AG04450 (cell line): ENCODE data around the gene RAD23B. TPM values are rescaled to one million over a fixed set of nuclear protein-coding genes. Genes with fewer than 3 reads are reported as not detected.

Experiments
- CTCF ChIA-PET: fragments of 300-600, 350-600 bp; formaldehyde crosslinking; extraction: SDS; loops from one replicate; lab custom pipeline; 2022; ENCODE audit warnings: antibody characterized with exemption, inconsistent platforms; lab: Charles Lee
- POLR2A ChIA-PET: fragments of 350-600 bp; formaldehyde crosslinking; extraction: SDS; loops from one replicate; lab custom pipeline; 2021; ENCODE audit warnings: antibody characterized with exemption, inconsistent platforms; lab: Yijun Ruan, JAX
- DNase-seq: peaks from one replicate; pipeline ENCODE4 v3.0.0-alpha.2; 2011; ENCODE audit warnings: low read depth, low spot score
- H3K27ac ChIP-seq: one replicate; pipeline ENCODE4 v1.5.1; 2012; ENCODE audit warnings: low read depth, low read length, control low read depth
- H3K27me3 ChIP-seq: one replicate; pipeline ENCODE4 v1.6.0; 2012; ENCODE audit warnings: low read length; ENCODE audit not compliant: control insufficient read depth, insufficient read depth
- H3K4me3 ChIP-seq: 2 replicates; pipeline ENCODE4 v1.5.1; 2011; ENCODE audit warnings: mild to moderate bottlenecking, low read depth, low read length, control low read depth
- H3K9me3 ChIP-seq: 2 replicates; pipeline ENCODE4 v1.5.1; 2012; ENCODE audit warnings: low read length; ENCODE audit not compliant: control insufficient read depth, insufficient read depth
- CTCF ChIP-seq: IDR thresholded peaks from 2 replicates; pipeline ENCODE4 v1.5.1; 2011; ENCODE audit warnings: low read depth, low read length, control low read depth, inconsistent platforms
- polyA plus RNA-seq: library from polyadenylated mRNA; depleted of rRNA; stranded (reverse); fragments of >200 nt; gene quantifications from 2 replicates; pipeline ENCODE4 v1.2.3, GENCODE V29; 2011

The RAD23B gene
- polyA plus RNA-seq, 1 experiment: 224 TPM

GRCh38 chr9:107323836-107324585 is 40.9 kb downstream of the RAD23B start:
- Histone ChIP-seq H3K9me3 (no peaks in the 10 kb centered on the region; the same call in 1 of the 2 replicates), H3K27ac (no peak overlapping the region), H3K4me3 (no peak overlapping the region), H3K27me3 (no peaks in the 10 kb centered on the region)
- POLR2A ChIA-PET: no interaction called here
- DNase-seq: no peak
- TF ChIP-seq CTCF: no peak
- CTCF ChIA-PET: interaction anchor here (1.0 to 5.5 kb wide), 3 partner anchors 11 to 102 kb away, joined by 3 to 44 read pairs (median 3); no protein-coding TSS in a partner anchor

GRCh38 chr9:107325842-107326241 is 42.8 kb downstream of the RAD23B start:
- H3K27me3 ChIP-seq: no peaks in the 10 kb centered on the region
- no peaks in the 10 kb centered on the region; the same call in 1 of the 2 replicates for H3K9me3 ChIP-seq
- no peak overlapping the region for H3K4me3 ChIP-seq
- DNase-seq: no peak
- H3K27ac ChIP-seq: no peak overlapping the region
- POLR2A ChIA-PET: no interaction called here
- CTCF ChIA-PET: no interaction called here
- no peak for TF ChIP-seq CTCF

- Histone ChIP-seq H3K27ac (no peak overlapping the region), H3K4me3 (no peak overlapping the region), H3K27me3 (no peaks in the 10 kb centered on the region), H3K9me3 (no peaks in the 10 kb centered on the region; the same call in 1 of the 2 replicates)
- DNase-seq: no peak
- POLR2A ChIA-PET: interaction anchor here (0.6 kb wide), 1 partner anchor 30 kb away, joined by 8 read pairs; no protein-coding TSS in a partner anchor
- CTCF ChIA-PET: interaction anchor here (1.4 to 2.5 kb wide), 2 partner anchors 9 to 13 kb away, joined by 11 read pairs; no protein-coding TSS in a partner anchor
- no peak for TF ChIP-seq CTCF
Observed at GRCh38 chr9:107328510-107328909, 45.4 kb downstream of the RAD23B start.

- POLR2A ChIA-PET: no interaction called here
- no peak overlapping the region for H3K27ac ChIP-seq
- CTCF ChIA-PET: no interaction called here
- H3K9me3 ChIP-seq: no peaks in the 10 kb centered on the region; the same call in 1 of the 2 replicates
- H3K4me3 ChIP-seq: no peak overlapping the region
- no peaks in the 10 kb centered on the region for H3K27me3 ChIP-seq
- DNase-seq: no peak
- no peak for TF ChIP-seq CTCF
Observed at GRCh38 chr9:107330420-107330819, 47.3 kb downstream of the RAD23B start.

GRCh38 chr9:107332883-107333282 is 49.8 kb downstream of the RAD23B start:
- POLR2A ChIA-PET: no interaction called here
- DNase-seq: no peak
- Histone ChIP-seq H3K27ac (no peak overlapping the region), H3K4me3 (no peak overlapping the region), H3K27me3 (no peaks in the 10 kb centered on the region), H3K9me3 (no peaks in the 10 kb centered on the region)
- no peak for TF ChIP-seq CTCF
- CTCF ChIA-PET: interaction anchor here (0.6 to 2.9 kb wide), 2 partner anchors 8 to 1594 kb away, joined by 3 to 14 read pairs; no protein-coding TSS in a partner anchor
